ENCODE results near the gene SLC28A3.
A peak's percentile ranks its signal among the peaks of the same experiment; 100 is the strongest.

DNA sequence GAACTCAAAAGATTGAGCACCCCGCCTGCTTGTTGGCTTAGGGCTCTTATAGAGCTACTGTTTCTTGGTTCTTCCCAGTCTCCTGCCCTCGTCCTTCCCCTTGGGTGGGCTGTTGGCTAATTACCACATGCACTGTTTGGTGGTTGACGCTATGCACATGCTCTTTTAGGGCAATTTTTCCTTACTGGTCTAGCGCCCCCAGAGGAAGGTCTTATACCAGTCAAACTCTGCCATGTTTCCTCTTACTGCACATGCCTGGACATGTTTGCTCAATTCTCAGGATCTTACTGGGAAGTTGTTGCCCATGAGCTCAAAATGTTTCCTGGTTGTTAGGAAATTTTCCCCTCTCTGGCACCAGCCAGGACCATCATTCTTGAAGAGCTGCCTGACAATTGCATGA is 101.9 kb downstream of the SLC28A3 start:
- TF ChIP-seq EZH2 (IDR thresholded peaks at IDR 0.05; ENCODE audit: borderline replicate concordance, low read depth, low read length, poor library complexity, severe bottlenecking), result no peak
- TF ChIP-seq, protein P1, sequence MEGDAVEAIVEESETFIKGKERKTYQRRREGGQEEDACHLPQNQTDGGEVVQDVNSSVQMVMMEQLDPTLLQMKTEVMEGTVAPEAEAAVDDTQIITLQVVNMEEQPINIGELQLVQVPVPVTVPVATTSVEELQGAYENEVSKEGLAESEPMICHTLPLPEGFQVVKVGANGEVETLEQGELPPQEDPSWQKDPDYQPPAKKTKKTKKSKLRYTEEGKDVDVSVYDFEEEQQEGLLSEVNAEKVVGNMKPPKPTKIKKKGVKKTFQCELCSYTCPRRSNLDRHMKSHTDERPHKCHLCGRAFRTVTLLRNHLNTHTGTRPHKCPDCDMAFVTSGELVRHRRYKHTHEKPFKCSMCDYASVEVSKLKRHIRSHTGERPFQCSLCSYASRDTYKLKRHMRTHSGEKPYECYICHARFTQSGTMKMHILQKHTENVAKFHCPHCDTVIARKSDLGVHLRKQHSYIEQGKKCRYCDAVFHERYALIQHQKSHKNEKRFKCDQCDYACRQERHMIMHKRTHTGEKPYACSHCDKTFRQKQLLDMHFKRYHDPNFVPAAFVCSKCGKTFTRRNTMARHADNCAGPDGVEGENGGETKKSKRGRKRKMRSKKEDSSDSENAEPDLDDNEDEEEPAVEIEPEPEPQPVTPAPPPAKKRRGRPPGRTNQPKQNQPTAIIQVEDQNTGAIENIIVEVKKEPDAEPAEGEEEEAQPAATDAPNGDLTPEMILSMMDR (conservative IDR thresholded peaks at IDR 0.05; ENCODE audit: low read depth, low read length), result peak; percentile 36; the same call in 1 of the 2 replicates
